ENCODE results near the gene ZNF804A.
"Not testable (repeated sequence)": the region's sequence is repeated elsewhere in the genome, so short reads cannot be mapped to it uniquely, and the experiment has no call there.

Gene ZNF804A

GRCh38 chr2:184743096-184743495 is 144.8 kb downstream of the ZNF804A start:
- no peak overlapping the region for H3K4me2 ChIP-seq (ENCODE audit: insufficient read depth, low read length)
- H4K20me1 ChIP-seq (ENCODE audit: insufficient read depth, low read length): no peaks in the 10 kb centered on the region
- H3K36me3 ChIP-seq (ENCODE audit: insufficient read depth, low read length): no peaks in the 10 kb centered on the region
- no peak overlapping the region for H3K4me3 ChIP-seq (ENCODE audit: low read depth in 1 of 2, low read length in 2 of 2)
- H3K9ac ChIP-seq (ENCODE audit: low read depth, low read length): no peak overlapping the region
- no peak overlapping the region for H3K27ac ChIP-seq (ENCODE audit: low read length)
- H2AFZ ChIP-seq (ENCODE audit: low read depth, low read length): no peak overlapping the region
- H3K27me3 ChIP-seq (ENCODE audit: insufficient read depth, low read length, poor library complexity): no peaks in the 10 kb centered on the region
- ATAC-seq (ENCODE audit: insufficient read depth, low read depth) (no peak), DNase-seq (no peak)
- TF ChIP-seq CTCF (IDR thresholded peaks at IDR 0.05; ENCODE audit: borderline replicate concordance, extremely low read depth, low read length, poor library complexity, severe bottlenecking): no peak
- no peak for TF ChIP-seq EZH2 (IDR thresholded peaks at IDR 0.05; ENCODE audit: borderline replicate concordance, low read depth, low read length, severe bottlenecking)
- H3K4me1 ChIP-seq (ENCODE audit: insufficient read depth, low read length): no peaks in the 10 kb centered on the region
- no peaks in the 10 kb centered on the region for H3K9me3 ChIP-seq (ENCODE audit: insufficient read depth, low read length, severe bottlenecking)
- no peaks in the 10 kb centered on the region for H3K79me2 ChIP-seq (ENCODE audit: insufficient read depth, low read length)

- no peak overlapping the region for H3K4me2 ChIP-seq (ENCODE audit: insufficient read depth, low read length)
- TF ChIP-seq CTCF (IDR thresholded peaks at IDR 0.05; ENCODE audit: borderline replicate concordance, extremely low read depth, low read length, poor library complexity, severe bottlenecking) (no peak), EZH2 (IDR thresholded peaks at IDR 0.05; ENCODE audit: borderline replicate concordance, low read depth, low read length, severe bottlenecking) (no peak)
- H3K79me2 ChIP-seq (ENCODE audit: insufficient read depth, low read length): no peaks in the 10 kb centered on the region
- no peaks in the 10 kb centered on the region for H3K9me3 ChIP-seq (ENCODE audit: insufficient read depth, low read length, severe bottlenecking)
- H3K4me3 ChIP-seq (ENCODE audit: low read depth in 1 of 2, low read length in 2 of 2): no peak overlapping the region
- H3K27me3 ChIP-seq (ENCODE audit: insufficient read depth, low read length, poor library complexity): no peaks in the 10 kb centered on the region
- H4K20me1 ChIP-seq (ENCODE audit: insufficient read depth, low read length): no peaks in the 10 kb centered on the region
- no peaks in the 10 kb centered on the region for H3K36me3 ChIP-seq (ENCODE audit: insufficient read depth, low read length)
- H2AFZ ChIP-seq (ENCODE audit: low read depth, low read length): no peak overlapping the region
- ATAC-seq (ENCODE audit: insufficient read depth, low read depth) (no peak), DNase-seq (no peak)
- no peaks in the 10 kb centered on the region for H3K4me1 ChIP-seq (ENCODE audit: insufficient read depth, low read length)
- no peak overlapping the region for H3K27ac ChIP-seq (ENCODE audit: low read length)
- H3K9ac ChIP-seq (ENCODE audit: low read depth, low read length): no peak overlapping the region
These were observed 157.8 kb downstream of the ZNF804A start for GRCh38 chr2:184756161-184756560.

- Histone ChIP-seq H3K9ac (ENCODE audit: low read depth, low read length) (no peak overlapping the region), H2AFZ (ENCODE audit: low read depth, low read length) (no peak overlapping the region), H4K20me1 (ENCODE audit: insufficient read depth, low read length) (no peaks in the 10 kb centered on the region), H3K79me2 (ENCODE audit: insufficient read depth, low read length) (no peaks in the 10 kb centered on the region), H3K4me1 (ENCODE audit: insufficient read depth, low read length) (no peaks in the 10 kb centered on the region), H3K36me3 (ENCODE audit: insufficient read depth, low read length) (no peaks in the 10 kb centered on the region), H3K4me3 (ENCODE audit: low read depth in 1 of 2, low read length in 2 of 2) (no peak overlapping the region), H3K4me2 (ENCODE audit: insufficient read depth, low read length) (no peak overlapping the region), H3K27ac (ENCODE audit: low read length) (no peak overlapping the region), H3K9me3 (ENCODE audit: insufficient read depth, low read length, severe bottlenecking) (no peaks in the 10 kb centered on the region), H3K27me3 (ENCODE audit: insufficient read depth, low read length, poor library complexity) (no peaks in the 10 kb centered on the region)
- TF ChIP-seq CTCF (IDR thresholded peaks at IDR 0.05; ENCODE audit: borderline replicate concordance, extremely low read depth, low read length, poor library complexity, severe bottlenecking) (no peak), EZH2 (IDR thresholded peaks at IDR 0.05; ENCODE audit: borderline replicate concordance, low read depth, low read length, severe bottlenecking) (no peak)
- ATAC-seq (ENCODE audit: insufficient read depth, low read depth) (no peak), DNase-seq (no peak)
These were observed 158.6 kb downstream of the ZNF804A start for GRCh38 chr2:184756885-184757284.

- H3K36me3 ChIP-seq (ENCODE audit: insufficient read depth, low read length); H3K4me2 ChIP-seq (ENCODE audit: insufficient read depth, low read length); H3K4me1 ChIP-seq (ENCODE audit: insufficient read depth, low read length); H3K27me3 ChIP-seq (ENCODE audit: insufficient read depth, low read length, poor library complexity); H4K20me1 ChIP-seq (ENCODE audit: insufficient read depth, low read length); H3K79me2 ChIP-seq (ENCODE audit: insufficient read depth, low read length); H3K27ac ChIP-seq (ENCODE audit: low read length); H3K9ac ChIP-seq (ENCODE audit: low read depth, low read length); ATAC-seq (ENCODE audit: insufficient read depth, low read depth); DNase-seq; H3K4me3 ChIP-seq (ENCODE audit: low read depth in 1 of 2, low read length in 2 of 2); H3K9me3 ChIP-seq (ENCODE audit: insufficient read depth, low read length, severe bottlenecking); H2AFZ ChIP-seq (ENCODE audit: low read depth, low read length): not testable (repeated sequence)
These were observed 161.4 kb downstream of the ZNF804A start for GRCh38 chr2:184759557-184760255.
